KMS-11 (cell line): ENCODE data around the gene FAM210A.
"Not testable (repeated sequence)": the region's sequence is repeated elsewhere in the genome, so short reads cannot be mapped to it uniquely, and the experiment has no call there.

ENCODE experiments used
- H2AFZ ChIP-seq: fragments of 200-600 bp; sonication (generic); 2 replicates; pipeline ENCODE4 v1.6.1; 2016; ENCODE audit warnings: antibody characterized with exemption, mixed run types, low read depth
- H3K27ac ChIP-seq: fragments of 200-600 bp; sonication (generic); 2 replicates; pipeline ENCODE4 v1.6.1; 2016; ENCODE audit warnings: mild to moderate bottlenecking, mixed run types
- H3K27me3 ChIP-seq: fragments of 200-600 bp; sonication (generic); 2 replicates; pipeline ENCODE4 v1.6.1; 2017; ENCODE audit warnings: mild to moderate bottlenecking, low read depth, mixed run types, moderate library complexity; ENCODE audit not compliant: insufficient read depth
- H3K36me3 ChIP-seq: fragments of 200-600 bp; sonication (generic); 2 replicates; pipeline ENCODE4 v1.6.1; 2017; ENCODE audit warnings: mild to moderate bottlenecking, mixed run types; ENCODE audit not compliant: insufficient read depth
- H3K4me1 ChIP-seq: fragments of 200-600 bp; sonication (generic); 2 replicates; pipeline ENCODE4 v1.6.1; 2016; ENCODE audit warnings: mild to moderate bottlenecking, low read depth, mixed run types; ENCODE audit not compliant: poor library complexity, severe bottlenecking
- H3K4me2 ChIP-seq: fragments of 200-600 bp; sonication (generic); 2 replicates; pipeline ENCODE4 v1.7.0; 2016; ENCODE audit warnings: mild to moderate bottlenecking, mixed run types
- H3K4me3 ChIP-seq: fragments of 200-600 bp; sonication (generic); IDR thresholded peaks from 2 replicates; pipeline ENCODE4 v1.6.1; 2017; ENCODE audit warnings: low read depth, low read length, mixed read lengths; ENCODE audit not compliant: insufficient read depth
- H3K79me2 ChIP-seq: fragments of 200-600 bp; sonication (generic); 2 replicates; pipeline ENCODE4 v1.6.1; 2016; ENCODE audit warnings: low read depth, mixed run types; ENCODE audit not compliant: insufficient read depth
- H3K9ac ChIP-seq: fragments of 200-600 bp; sonication (generic); 2 replicates; pipeline ENCODE4 v1.6.1; 2016; ENCODE audit warnings: mild to moderate bottlenecking, mixed run types
- H4K20me1 ChIP-seq: fragments of 200-600 bp; sonication (generic); 2 replicates; pipeline ENCODE4 v1.6.1; 2016; ENCODE audit warnings: mild to moderate bottlenecking, mixed run types; ENCODE audit not compliant: insufficient read depth
- TF ChIP-seq, protein P1 (sequence below): fragments of 200-600 bp; sonication (generic); conservative IDR thresholded peaks from 2 replicates; pipeline ENCODE4 v1.6.1; 2017; ENCODE audit warnings: low read depth, mild to moderate bottlenecking, antibody characterized with exemption, low read length, moderate library complexity, mixed read lengths

Gene FAM210A

DNA sequence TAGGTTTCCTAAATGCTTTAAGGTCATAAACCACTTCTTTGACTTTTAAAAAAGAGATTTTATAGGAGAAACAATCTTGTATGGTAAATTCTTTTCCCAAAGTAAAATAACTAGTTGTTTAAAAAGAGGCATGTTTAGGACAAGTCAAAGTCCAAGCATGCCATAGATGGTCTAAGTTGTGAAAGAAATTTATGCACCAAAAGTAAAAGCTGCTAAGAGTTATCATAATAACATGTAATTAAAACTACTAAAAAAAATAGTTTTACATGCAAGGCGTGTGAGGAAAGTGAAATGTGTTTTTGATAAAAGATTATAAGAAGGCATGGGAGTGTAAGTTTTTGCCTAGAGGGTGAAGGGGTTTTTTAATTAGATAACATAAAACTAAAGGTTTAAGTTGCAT, 22.5 kb downstream of the FAM210A start:
- Histone ChIP-seq H2AFZ (no peak overlapping the region), H3K27me3 (no peaks in the 10 kb centered on the region), H3K36me3 (no peaks in the 10 kb centered on the region), H3K79me2 (peaks cover 6% of the 10 kb centered on the region; the same call in 1 of the 2 replicates), H3K9ac (no peak overlapping the region), H4K20me1 (no peaks in the 10 kb centered on the region), H3K27ac (no peak overlapping the region), H3K4me1 (no peaks in the 10 kb centered on the region), H3K4me3 (no peak overlapping the region), H3K4me2 (no peak overlapping the region)
- TF ChIP-seq, protein P1, sequence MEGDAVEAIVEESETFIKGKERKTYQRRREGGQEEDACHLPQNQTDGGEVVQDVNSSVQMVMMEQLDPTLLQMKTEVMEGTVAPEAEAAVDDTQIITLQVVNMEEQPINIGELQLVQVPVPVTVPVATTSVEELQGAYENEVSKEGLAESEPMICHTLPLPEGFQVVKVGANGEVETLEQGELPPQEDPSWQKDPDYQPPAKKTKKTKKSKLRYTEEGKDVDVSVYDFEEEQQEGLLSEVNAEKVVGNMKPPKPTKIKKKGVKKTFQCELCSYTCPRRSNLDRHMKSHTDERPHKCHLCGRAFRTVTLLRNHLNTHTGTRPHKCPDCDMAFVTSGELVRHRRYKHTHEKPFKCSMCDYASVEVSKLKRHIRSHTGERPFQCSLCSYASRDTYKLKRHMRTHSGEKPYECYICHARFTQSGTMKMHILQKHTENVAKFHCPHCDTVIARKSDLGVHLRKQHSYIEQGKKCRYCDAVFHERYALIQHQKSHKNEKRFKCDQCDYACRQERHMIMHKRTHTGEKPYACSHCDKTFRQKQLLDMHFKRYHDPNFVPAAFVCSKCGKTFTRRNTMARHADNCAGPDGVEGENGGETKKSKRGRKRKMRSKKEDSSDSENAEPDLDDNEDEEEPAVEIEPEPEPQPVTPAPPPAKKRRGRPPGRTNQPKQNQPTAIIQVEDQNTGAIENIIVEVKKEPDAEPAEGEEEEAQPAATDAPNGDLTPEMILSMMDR, result no peak

DNA sequence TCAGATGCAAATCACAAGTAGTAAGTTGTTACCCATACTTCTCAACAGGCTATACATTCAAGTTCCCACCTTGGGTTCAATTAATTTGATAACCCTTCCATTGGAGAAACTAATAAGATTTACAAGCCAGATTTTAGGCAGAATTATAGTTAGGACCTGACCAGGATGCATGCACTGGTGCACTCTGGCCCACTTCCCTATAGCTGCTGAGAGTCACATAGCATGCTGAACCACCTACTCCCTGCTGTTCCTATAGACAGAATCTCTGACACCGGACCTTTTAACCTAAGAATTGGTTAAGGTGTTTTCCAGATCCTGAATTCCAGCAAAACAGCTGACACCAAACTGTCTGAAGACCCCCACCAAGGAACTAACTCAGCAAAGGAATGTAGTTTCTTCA, 26.2 kb downstream of the FAM210A start:
- no peaks in the 10 kb centered on the region for H3K27me3 ChIP-seq
- H2AFZ ChIP-seq, result no peak overlapping the region
- no peak overlapping the region for H3K27ac ChIP-seq
- H4K20me1 ChIP-seq, result no peaks in the 10 kb centered on the region
- H3K4me2 ChIP-seq, result no peak overlapping the region
- no peak overlapping the region for H3K9ac ChIP-seq
- peaks cover 6% of the 10 kb centered on the region for H3K4me1 ChIP-seq
- no peaks in the 10 kb centered on the region for H3K79me2 ChIP-seq
- H3K4me3 ChIP-seq, result no peak overlapping the region
- no peaks in the 10 kb centered on the region for H3K36me3 ChIP-seq
- TF ChIP-seq, protein P1, result no peak

DNA sequence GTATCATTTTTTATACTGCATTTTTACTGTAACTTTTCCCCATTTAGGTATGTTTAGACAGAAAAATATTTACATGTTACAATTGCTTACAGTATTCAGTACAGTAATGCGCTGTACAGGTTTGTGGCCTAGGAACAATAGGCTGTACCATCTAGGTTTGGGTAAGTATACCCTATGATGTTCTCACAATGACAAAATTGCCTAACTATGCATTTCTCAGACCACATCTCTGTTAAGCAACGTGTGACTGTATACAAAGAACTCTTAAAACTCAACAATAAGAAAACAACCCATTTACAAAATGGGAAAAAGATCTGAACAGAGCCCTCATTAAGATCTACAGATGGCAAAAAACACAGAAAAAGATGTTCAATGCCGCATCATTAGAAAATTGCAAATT, 29.4 kb downstream of the FAM210A start:
- Histone ChIP-seq H3K27me3 (no peaks in the 10 kb centered on the region), H3K9ac (no peak overlapping the region), H3K4me2 (no peak overlapping the region), H3K4me1 (peaks cover 6% of the 10 kb centered on the region), H3K36me3 (no peaks in the 10 kb centered on the region), H3K4me3 (no peak overlapping the region), H4K20me1 (no peaks in the 10 kb centered on the region), H2AFZ (no peak overlapping the region), H3K27ac (no peak overlapping the region), H3K79me2 (no peaks in the 10 kb centered on the region)
- TF ChIP-seq, protein P1, result no peak

DNA sequence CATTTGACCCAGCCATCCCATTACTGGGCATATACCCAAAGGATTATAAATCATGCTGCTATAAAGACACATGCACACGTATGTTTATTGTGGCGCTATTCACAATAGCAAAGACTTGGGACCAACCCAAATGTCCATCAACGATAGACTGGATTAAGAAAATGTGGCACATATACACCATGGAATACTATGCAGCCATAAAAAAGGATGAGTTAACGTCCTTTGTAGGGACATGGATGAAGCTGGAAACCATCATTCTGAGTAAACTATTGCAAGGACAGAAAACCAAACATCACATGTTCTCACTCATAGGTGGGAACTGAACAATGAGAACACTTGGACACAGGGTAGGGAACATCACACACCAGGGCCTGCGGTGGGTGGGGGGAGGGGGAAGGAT, 31.0 kb downstream of the FAM210A start:
- not testable (repeated sequence) for H3K4me1 ChIP-seq, H2AFZ ChIP-seq, H3K27ac ChIP-seq, H4K20me1 ChIP-seq, H3K9ac ChIP-seq, H3K4me2 ChIP-seq, H3K4me3 ChIP-seq, H3K27me3 ChIP-seq, H3K79me2 ChIP-seq, H3K36me3 ChIP-seq

DNA sequence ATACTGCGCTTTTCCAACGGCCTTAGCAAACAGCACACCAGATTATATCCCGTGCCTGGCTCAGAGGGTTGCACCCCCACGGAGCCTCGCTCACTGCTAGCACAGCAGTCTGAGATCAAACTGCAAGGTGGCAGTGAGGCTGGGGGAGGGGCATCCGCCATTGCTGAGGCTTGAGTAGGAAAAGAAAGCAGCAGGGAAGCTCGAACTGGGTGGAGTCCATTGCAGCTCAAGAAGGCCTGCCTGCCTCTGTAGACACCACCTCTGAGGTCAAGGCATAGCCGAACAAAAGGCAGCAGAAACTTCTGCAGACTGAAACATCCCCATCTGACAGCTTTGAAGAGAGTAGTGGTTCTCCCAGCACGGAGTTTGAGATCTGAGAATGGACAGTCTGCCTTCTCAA, 36.3 kb downstream of the FAM210A start:
- not testable (repeated sequence) for H3K9ac ChIP-seq, H3K4me3 ChIP-seq, H3K36me3 ChIP-seq, H3K79me2 ChIP-seq, H3K27ac ChIP-seq, H2AFZ ChIP-seq, H3K4me2 ChIP-seq, H4K20me1 ChIP-seq, H3K4me1 ChIP-seq, H3K27me3 ChIP-seq
